ENCODE measurements around the gene LXN.
"Not testable (repeated sequence)": the region's sequence is repeated elsewhere in the genome, so short reads cannot be mapped to it uniquely, and the experiment has no call there.

Gene LXN

GRCh38 chr3:158700559-158700958, 28.1 kb upstream of the LXN start:
- DNase-seq (ENCODE audit: low spot score): no peak
- no peak for TF ChIP-seq CTCF (IDR thresholded peaks at IDR 0.05; ENCODE audit: extremely low read depth, insufficient read depth, missing control alignments)
- in situ Hi-C loops (cut with MboI; ENCODE audit: low pct_unique_long_range_greater_than_20kb, low sequenced_read_pairs, unreplicated experiment): no loop called here

GRCh38 chr3:158696618-158697017, 24.2 kb upstream of the LXN start:
- in situ Hi-C loops (cut with MboI; ENCODE audit: low pct_unique_long_range_greater_than_20kb, low sequenced_read_pairs, unreplicated experiment): no loop called here
- no peak for DNase-seq (ENCODE audit: low spot score)
- TF ChIP-seq CTCF (IDR thresholded peaks at IDR 0.05; ENCODE audit: extremely low read depth, insufficient read depth, missing control alignments): no peak

DNA sequence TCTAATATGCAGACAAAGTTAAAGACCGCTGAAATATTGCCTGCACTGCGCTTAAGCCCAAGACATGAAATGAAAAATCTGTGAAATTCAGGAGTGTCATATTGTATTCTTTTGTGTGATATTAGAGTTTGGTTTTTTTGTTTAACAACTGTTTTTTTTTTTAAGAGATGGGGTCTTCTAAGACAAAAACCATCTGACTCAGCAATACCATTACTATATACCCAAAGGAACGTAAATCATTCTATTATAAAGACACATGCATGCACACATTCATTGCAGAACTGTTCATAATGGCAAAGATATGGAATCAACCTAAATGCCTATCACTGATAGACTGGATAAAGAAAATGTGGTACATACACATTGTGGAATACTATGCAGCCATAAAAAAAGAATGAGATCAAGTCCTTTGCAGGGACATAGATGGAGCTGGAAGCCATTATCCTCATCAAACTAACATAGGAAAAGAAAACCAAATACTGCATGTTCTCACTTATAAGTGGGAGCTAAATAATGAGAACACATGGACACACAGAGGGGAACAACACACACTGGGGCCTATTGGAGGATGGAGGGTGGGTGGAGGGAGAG, 21.5 kb upstream of the LXN start:
- DNase-seq (ENCODE audit: low spot score); in situ Hi-C loops (cut with MboI; ENCODE audit: low pct_unique_long_range_greater_than_20kb, low sequenced_read_pairs, unreplicated experiment): not testable (repeated sequence)

- DNase-seq (ENCODE audit: low spot score): no peak
- in situ Hi-C loops (cut with MboI; ENCODE audit: low pct_unique_long_range_greater_than_20kb, low sequenced_read_pairs, unreplicated experiment): no loop called here
- no peak for TF ChIP-seq CTCF (IDR thresholded peaks at IDR 0.05; ENCODE audit: extremely low read depth, insufficient read depth, missing control alignments)
Measured at GRCh38 chr3:158685159-158685558, 12.7 kb upstream of the LXN start.

DNA sequence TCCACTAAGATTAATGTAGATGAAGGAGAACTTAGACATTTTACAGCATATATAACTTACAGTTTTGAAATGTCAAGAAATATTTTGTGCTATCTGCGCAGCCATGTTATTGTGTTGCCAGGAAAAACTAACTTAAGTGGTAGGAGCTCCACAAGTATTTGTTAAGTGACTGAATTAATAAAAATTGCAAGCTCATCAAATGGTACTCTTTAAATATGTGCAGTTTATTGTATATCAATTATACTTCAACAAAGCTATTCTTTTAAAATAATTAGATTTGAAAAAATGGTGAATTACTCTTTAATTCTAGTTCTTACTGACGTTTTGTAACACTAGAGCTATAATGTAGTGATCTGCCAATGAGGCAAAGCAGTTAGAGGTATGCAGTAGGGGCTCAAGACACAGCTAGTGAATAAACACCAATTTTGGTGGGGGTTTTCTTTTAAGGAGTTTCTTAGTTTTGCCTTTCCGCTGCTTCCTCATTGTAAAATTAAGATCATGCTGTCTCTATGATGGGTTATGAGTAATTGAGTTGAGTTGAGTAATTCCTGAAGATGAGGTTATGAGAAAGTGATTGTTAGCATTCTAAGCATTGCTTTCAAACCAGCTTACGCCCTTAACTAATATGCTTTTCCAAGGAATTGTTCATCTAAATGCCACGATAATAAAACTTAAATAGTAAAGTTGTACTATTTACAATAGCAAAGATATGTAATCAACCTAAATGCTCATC, 10.9 kb upstream of the LXN start:
- TF ChIP-seq CTCF (IDR thresholded peaks at IDR 0.05; ENCODE audit: extremely low read depth, insufficient read depth, missing control alignments): no peak
- no peak for DNase-seq (ENCODE audit: low spot score)
- in situ Hi-C loops (cut with MboI; ENCODE audit: low pct_unique_long_range_greater_than_20kb, low sequenced_read_pairs, unreplicated experiment): no loop called here

DNA sequence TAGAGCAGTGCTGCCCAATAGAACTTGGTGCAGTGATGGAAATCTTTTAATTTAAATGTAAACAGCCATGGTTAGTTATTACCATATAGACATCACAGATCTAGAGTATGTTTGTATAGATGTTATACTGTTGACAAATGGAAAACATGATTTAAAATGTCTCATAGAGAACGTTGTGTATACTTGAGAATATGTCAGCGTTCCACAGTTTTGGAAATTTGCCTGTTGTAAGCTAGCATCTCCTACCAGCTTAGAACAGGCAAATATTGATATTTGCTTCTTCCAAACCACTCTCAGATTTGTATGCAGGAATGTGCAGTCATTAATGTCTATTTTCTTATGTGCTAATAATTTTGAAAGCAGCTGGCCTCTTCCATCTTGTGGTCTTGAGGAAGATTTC, 8.4 kb upstream of the LXN start:
- in situ Hi-C loops (cut with MboI; ENCODE audit: low pct_unique_long_range_greater_than_20kb, low sequenced_read_pairs, unreplicated experiment): no loop called here
- no peak for TF ChIP-seq CTCF (IDR thresholded peaks at IDR 0.05; ENCODE audit: extremely low read depth, insufficient read depth, missing control alignments)
- no peak for DNase-seq (ENCODE audit: low spot score)

DNA sequence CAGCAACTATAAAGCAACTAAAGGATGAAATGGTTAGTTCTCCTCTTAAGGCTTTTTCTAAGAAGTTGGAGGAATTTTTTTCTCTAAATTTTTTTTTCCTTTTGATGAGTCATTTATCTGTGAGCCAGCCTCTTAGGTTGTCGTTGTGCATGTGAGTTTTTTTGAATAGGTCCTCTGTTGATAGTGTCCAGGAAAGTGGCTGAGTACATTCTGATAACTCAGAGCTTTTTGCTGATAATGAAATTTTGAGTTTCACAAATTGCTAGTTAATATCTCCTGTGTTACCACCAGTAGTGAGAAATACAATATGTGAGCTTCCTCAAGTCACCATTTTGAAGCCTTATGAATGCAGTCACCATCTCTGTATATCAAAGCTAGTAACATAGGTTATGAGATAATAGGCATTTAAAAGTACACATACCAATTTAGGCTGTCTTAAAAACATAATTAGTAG, 7.1 kb upstream of the LXN start:
- in situ Hi-C loops (cut with MboI; ENCODE audit: low pct_unique_long_range_greater_than_20kb, low sequenced_read_pairs, unreplicated experiment): no loop called here
- TF ChIP-seq CTCF (IDR thresholded peaks at IDR 0.05; ENCODE audit: extremely low read depth, insufficient read depth, missing control alignments): no peak
- no peak for DNase-seq (ENCODE audit: low spot score)

Measured in GM13977 (cell line).